ENCODE data around the gene CD151.

The CD151 gene

DNA sequence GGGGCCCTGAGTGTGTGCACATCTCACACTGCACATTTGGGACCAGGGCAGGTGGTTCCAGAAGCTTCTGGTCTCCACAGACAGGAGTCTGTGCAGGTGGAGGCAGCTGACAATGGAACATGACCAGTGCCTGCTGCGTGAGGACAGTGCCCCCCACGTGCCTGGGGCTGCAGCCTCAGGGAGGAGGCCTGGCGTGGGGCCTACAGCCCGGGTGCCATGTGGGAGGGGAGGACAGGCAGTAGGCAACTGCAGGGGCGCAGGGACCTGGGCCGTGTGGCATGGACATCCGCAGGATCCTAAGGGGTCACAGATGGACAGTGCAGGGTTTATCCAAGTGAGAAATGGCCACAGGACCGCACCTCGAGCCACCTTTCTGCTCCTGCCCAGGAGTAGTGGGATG, 38.7 kb downstream of the CD151 start:
- DNase-seq (ENCODE audit: low read depth, low spot score), result no peak

DNA sequence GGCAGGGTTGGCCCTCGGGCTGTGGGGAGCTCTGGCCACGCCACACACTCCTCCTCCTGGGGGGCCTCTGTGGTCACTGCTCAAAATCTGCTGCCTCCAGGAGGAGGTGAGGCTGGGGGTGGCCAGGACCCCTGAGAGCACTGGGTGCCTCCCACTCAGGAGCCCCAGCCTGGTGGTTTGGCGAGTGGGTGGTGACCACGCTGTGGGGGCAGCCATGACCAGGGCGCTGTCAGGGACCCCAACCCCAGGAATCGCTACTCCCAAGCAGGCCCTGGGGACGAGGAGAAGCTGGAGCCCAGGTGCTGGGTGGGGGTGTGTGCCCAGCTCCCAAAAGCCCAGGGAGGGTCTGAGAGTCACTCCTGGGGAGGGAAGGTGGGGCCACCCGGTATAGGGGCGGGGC, 40.0 kb downstream of the CD151 start:
- DNase-seq (ENCODE audit: low read depth, low spot score), result no peak

DNA sequence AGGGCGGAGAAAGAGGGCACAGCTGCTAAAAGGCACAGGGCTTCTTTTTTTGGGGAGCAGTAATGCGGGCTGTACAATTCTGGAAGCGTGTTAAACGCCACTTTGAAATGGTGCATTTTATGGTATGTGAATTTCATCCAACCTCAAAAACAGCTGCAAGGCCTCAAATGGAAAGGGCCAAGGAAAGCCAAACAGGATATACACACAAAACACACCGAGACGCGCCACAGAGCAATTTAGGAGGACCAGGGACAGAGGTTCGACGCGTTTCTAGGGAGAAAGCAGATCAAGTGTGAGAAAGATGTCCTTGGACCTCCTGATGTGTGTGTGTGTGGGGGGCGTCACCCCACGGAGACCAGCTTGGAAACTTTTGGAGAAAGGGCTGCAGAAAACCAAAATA, 41.0 kb downstream of the CD151 start:
- DNase-seq (ENCODE audit: low read depth, low spot score), result no peak

DNA sequence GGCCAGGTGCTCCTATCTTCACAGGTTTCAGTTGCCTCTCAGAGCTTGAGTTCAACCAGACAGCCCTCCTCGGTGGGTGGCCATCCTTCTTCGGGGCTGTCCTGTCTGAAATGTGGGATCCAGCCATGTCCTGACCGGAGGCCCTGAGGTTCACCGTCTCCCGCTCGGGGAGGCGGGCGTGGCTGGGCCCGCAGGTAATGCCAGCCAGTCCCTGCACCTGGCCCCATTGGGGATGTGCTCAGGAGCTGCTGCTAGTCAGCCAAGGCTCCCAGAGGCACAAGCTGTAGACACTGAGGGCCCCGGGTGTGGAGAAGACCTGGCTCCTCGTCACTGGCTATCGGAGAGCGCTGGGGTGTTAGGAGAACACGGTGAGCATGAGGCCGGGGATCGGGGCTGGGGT, 42.5 kb downstream of the CD151 start:
- no peak for DNase-seq (ENCODE audit: low read depth, low spot score)

DNA sequence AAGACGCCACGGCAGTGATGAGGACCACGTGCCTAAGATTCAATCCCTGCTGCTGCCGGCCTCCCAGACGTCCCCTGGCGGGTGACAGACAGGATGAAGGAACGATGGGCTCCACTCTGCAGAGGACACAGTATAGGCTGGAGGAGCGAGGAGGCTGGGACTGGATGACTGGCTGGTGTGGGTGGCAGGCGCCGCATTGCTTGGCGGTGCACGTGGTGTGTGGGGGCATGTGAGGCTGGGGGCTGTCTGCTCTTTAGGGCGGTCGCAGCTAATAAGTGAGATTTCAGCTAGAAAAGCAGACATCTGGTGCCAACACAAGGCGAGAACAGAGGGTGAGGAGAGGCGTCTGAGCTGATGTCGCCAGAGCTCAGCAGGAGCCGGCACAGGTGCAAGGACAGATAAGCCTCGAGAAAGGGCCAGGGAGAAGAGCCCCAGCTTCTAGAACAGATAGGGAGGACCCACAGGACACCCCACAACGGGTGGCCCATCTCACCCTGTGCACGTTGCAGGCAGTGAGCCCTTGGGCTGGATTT, 43.1 kb downstream of the CD151 start:
- DNase-seq (ENCODE audit: low read depth, low spot score), result no peak

DNA sequence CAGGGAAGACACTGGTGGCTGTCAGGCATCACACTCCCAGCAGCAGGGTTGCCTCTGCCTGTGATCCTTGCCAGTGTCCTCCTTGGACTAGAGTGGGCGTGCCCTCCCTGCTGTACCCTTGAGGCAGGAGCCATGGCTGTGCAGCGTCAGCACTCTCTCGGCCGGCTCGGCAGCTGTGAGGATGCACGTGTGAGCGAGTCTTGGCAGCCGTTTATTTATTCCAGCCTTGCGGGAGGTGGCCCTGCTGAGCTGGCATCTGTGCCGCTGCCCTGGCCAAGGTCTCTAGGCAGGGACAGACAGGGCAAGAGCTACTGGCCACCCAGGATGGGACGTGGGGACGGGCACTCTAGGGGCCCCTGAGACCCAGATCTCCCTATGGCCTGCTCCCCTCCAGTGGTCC, 43.8 kb downstream of the CD151 start:
- DNase-seq (ENCODE audit: low read depth, low spot score), result no peak

DNA sequence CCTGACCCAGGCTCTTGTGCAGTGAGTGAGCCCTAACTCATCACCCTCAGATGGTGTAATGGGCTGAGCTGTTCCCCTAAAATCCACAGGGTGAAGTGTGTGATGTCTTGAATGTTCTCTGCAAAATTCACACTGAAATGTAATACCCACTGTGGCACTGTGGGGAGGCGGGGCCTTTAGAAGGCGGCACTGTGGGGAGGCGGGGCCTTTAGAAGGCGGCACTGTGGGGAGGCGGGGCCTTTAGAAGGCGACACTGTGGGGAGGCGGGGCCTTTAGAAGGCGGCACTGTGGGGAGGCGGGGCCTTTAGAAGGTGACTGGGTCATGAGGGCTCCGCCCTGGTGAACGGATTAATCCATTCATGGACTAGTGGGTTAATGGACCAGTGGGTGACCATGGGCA, 44.8 kb downstream of the CD151 start:
- no peak for DNase-seq (ENCODE audit: low read depth, low spot score)

DNA sequence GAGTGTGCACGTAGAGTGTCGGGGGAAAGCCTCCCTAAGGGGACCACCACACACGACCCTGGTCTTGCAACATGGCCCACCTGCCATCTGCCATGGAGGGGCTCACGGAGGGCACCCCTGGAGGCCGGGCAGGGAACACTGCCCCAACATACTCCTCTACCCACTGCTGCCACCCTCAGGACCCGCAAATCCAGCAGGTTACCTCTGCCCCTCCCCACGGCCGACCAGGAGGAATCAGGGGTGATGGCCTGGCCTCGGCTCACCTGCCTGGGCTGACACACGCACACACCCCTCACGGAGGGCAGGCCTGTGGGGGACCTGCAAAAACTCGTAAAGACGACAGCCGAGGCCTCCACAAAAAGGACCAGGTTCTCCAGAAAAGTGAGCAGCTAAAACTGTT, 47.7 kb downstream of the CD151 start:
- DNase-seq (ENCODE audit: low read depth, low spot score), result no peak

DNA sequence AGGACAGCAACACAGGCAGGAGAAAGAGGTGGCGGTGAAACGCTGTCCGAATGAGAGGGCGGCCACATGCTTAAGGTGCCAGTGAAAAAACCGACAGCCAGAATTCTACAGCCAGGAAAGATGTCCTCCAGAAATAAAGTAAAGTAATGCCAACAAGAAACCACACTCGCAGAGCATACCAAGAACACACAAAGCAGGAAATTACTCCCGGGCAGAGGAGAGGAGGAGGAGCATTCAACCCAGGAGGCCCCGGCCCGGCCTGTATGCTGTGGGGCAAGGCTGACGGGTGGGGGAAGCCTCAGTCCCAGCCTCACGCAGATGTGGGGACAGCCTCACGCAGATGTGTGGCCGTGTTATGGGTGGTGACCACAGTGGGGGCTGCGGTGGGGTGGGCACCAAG, 49.8 kb downstream of the CD151 start:
- no peak for DNase-seq (ENCODE audit: low read depth, low spot score)

DNA sequence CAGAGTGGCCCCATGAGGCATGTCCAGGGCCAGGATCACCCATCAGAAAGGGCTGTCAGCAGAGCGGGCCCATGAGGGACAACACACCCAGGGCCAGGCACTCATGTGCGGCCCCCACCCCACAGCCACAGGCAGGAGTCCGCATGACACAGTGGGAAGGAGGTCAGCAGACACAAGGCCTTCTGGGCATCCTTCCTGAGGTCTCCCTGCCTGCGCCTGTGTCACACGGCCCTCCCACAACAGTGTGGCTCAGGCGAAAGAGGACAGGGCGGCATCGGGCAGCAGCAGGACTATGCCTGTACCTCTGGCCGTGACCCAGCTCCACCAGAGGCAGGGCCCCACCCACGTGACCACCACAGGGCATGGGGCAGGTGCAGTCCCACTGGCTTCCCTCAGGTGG, 50.8 kb downstream of the CD151 start:
- DNase-seq (ENCODE audit: low read depth, low spot score), result no peak

DNA sequence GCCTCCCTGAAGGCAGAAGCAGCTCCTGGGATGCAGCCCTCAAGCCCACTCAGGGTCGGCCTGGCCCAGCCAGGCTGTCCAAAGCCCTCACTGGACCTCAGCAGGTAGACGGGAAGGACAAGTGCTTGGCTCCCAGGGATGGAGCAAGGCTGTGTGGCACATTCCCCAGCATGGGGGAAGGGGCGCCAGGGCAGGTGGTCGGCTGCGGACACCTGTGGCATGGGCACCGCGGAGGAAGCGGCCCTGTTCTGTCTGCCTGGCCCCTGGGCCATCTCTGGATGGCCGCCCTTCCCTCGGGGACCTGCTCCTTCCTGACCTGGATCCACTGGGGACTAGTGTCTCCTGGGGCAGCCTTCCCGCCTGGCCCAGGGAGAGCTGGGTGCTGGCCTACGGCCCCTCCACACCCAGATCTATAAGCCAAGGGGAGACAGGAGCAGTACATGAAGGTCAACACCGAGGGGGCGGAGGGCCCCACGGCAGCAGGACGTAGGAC, 51.9 kb downstream of the CD151 start:
- no peak for DNase-seq (ENCODE audit: low read depth, low spot score)

DNA sequence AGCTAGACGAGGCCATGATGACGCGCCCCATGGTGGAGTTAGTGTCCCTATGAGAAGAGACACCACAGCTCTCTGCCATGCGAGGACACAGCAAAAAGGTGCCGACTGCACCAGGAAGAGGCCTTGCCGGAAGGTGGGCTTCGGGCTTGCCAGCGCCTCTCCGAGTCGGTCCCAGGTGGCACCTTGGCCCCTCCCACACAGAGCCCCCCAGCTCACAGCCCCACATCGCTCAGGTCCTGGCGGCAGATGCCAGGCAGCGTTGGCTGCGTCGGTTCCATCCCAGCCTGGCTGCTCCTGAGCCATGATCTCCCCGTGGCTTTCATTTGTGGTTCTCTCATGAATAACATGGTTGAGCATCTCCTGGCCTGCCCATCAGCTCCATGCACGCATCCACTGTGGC, 53.8 kb downstream of the CD151 start:
- DNase-seq (ENCODE audit: low read depth, low spot score), result no peak

DNA sequence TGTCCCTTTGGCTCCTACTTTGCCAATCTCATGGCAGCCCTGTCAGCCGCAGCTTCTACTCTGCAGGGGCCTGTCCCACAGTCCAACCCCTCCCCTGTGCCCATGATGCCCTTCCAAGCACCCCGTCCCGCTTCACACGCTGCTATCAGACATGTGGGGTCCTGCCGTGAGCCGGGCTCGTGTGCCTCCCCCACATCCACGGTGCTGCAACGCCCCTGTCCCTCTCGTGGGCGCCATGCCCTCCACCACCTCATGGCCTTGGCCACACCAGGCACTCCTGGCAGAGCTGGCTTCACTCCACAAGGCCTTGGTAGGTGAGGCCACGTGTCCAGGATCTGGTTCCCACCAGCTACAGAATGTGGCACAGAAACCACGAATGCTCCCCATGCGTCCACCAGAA, 54.8 kb downstream of the CD151 start:
- no peak for DNase-seq (ENCODE audit: low read depth, low spot score)
